Limb (tissue), 2 donors: ENCODE results near the gene COL4A3.
"Not testable (repeated sequence)": the region's sequence is repeated elsewhere in the genome, so short reads cannot be mapped to it uniquely, and the experiment has no call there.

Source experiments
- DNase-seq, 2 donors: peaks; one replicate each; pipeline ENCODE4 v3.0.0-alpha.2; 2016; ENCODE audit errors: extremely low spot score in 2 of 2

Gene COL4A3

GRCh38 chr2:227206406-227206805, 42.0 kb downstream of the COL4A3 start:
- DNase-seq: no peak

GRCh38 chr2:227207573-227207972, 43.1 kb downstream of the COL4A3 start:
- DNase-seq: no peak

- DNase-seq: no peak
Observed at GRCh38 chr2:227214622-227215041, 50.2 kb downstream of the COL4A3 start.

- DNase-seq: no peak
Observed at GRCh38 chr2:227219312-227220105, 55.1 kb downstream of the COL4A3 start.

- DNase-seq: no peak
Observed at GRCh38 chr2:227221120-227221519, 56.7 kb downstream of the COL4A3 start.

- DNase-seq: no peak
Observed at GRCh38 chr2:227222292-227222691, 57.9 kb downstream of the COL4A3 start.

GRCh38 chr2:227225641-227226040, 61.2 kb downstream of the COL4A3 start:
- not testable (repeated sequence) for DNase-seq

- peak; percentile 2 to 37 for DNase-seq
Observed at GRCh38 chr2:227228061-227228667, 63.7 kb downstream of the COL4A3 start.

GRCh38 chr2:227230151-227230550, 65.7 kb downstream of the COL4A3 start:
- no peak for DNase-seq

- DNase-seq: no peak
Observed at GRCh38 chr2:227234429-227234828, 70.0 kb downstream of the COL4A3 start.

GRCh38 chr2:227237786-227238185, 73.4 kb downstream of the COL4A3 start:
- DNase-seq: no peak

- peak; percentile 54 to 79 for DNase-seq
Observed at GRCh38 chr2:227238238-227239237, 74.1 kb downstream of the COL4A3 start.

GRCh38 chr2:227241005-227241404, 76.6 kb downstream of the COL4A3 start:
- DNase-seq: no peak

GRCh38 chr2:227248876-227249275, 84.5 kb downstream of the COL4A3 start:
- no peak for DNase-seq

GRCh38 chr2:227252831-227253230, 88.4 kb downstream of the COL4A3 start:
- no peak for DNase-seq

- no peak for DNase-seq
Observed at GRCh38 chr2:227256605-227257004, 92.2 kb downstream of the COL4A3 start.

- DNase-seq: no peak
Observed at GRCh38 chr2:227257820-227258219, 93.4 kb downstream of the COL4A3 start.

- DNase-seq: no peak
Observed at GRCh38 chr2:227260041-227260440, 95.6 kb downstream of the COL4A3 start.

- no peak for DNase-seq
Observed at GRCh38 chr2:227267410-227268115, 103.1 kb downstream of the COL4A3 start.

- no peak for DNase-seq
Observed at GRCh38 chr2:227280895-227281294, 116.5 kb downstream of the COL4A3 start.

GRCh38 chr2:227285741-227286236, 121.4 kb downstream of the COL4A3 start:
- no peak for DNase-seq
